22Rv1 (cell line): Measurements from ENCODE around the gene FBXL20.
A peak's percentile ranks its signal among the peaks of the same experiment; 100 is the strongest.

Experiments used
- H3K27ac ChIP-seq: fragments of 450-650 bp; 2 replicates; pipeline ENCODE4 v1.5.1; 2017
- CTCF ChIP-seq: fragments of 450-650 bp; IDR thresholded peaks from 2 replicates; pipeline ENCODE4 v1.5.1; 2017; ENCODE audit warnings: mild to moderate bottlenecking
- ZFX ChIP-seq: fragments of 450-650 bp; IDR thresholded peaks from 2 replicates; pipeline ENCODE4 v1.6.1; 2017; ENCODE audit warnings: antibody characterized with exemption, borderline replicate concordance

The FBXL20 gene

GRCh38 chr17:39243155-39243554 is 158.3 kb downstream of the FBXL20 start:
- TF ChIP-seq ZFX (no peak), CTCF (no peak)
- H3K27ac ChIP-seq, result no peak overlapping the region

- H3K27ac ChIP-seq, result no peak overlapping the region
Measured at GRCh38 chr17:39240631-39241030, 160.8 kb downstream of the FBXL20 start.

GRCh38 chr17:39239640-39240314 is 161.6 kb downstream of the FBXL20 start:
- TF ChIP-seq CTCF (peak; percentile 93), ZFX (no peak)
- no peak overlapping the region for H3K27ac ChIP-seq

More at GRCh38 chr17:39240631-39241030, 160.8 kb downstream of the FBXL20 start:
- no peak for TF ChIP-seq ZFX
- no peak for TF ChIP-seq CTCF

GRCh38 chr17:39238311-39238972 is 163.0 kb downstream of the FBXL20 start:
- TF ChIP-seq ZFX (no peak), CTCF (no peak)
- H3K27ac ChIP-seq, result no peak overlapping the region

- no peak for TF ChIP-seq ZFX
- no peak for TF ChIP-seq CTCF
- H3K27ac ChIP-seq, result no peak overlapping the region
Measured at GRCh38 chr17:39237586-39237985, 163.8 kb downstream of the FBXL20 start.

- TF ChIP-seq CTCF, result no peak
- TF ChIP-seq ZFX, result no peak
- no peak overlapping the region for H3K27ac ChIP-seq
Measured at GRCh38 chr17:39236981-39237441, 164.4 kb downstream of the FBXL20 start.

GRCh38 chr17:39236450-39236927 is 164.9 kb downstream of the FBXL20 start:
- TF ChIP-seq ZFX, result no peak
- TF ChIP-seq CTCF, result no peak
- no peak overlapping the region for H3K27ac ChIP-seq
